Measurements from ENCODE around the gene RDH16. TPM values are rescaled to one million over a fixed set of nuclear protein-coding genes. Genes with fewer than 3 reads are reported as not detected.

The RDH16 gene
- not detected in 2 replicates for total RNA-seq

DNA sequence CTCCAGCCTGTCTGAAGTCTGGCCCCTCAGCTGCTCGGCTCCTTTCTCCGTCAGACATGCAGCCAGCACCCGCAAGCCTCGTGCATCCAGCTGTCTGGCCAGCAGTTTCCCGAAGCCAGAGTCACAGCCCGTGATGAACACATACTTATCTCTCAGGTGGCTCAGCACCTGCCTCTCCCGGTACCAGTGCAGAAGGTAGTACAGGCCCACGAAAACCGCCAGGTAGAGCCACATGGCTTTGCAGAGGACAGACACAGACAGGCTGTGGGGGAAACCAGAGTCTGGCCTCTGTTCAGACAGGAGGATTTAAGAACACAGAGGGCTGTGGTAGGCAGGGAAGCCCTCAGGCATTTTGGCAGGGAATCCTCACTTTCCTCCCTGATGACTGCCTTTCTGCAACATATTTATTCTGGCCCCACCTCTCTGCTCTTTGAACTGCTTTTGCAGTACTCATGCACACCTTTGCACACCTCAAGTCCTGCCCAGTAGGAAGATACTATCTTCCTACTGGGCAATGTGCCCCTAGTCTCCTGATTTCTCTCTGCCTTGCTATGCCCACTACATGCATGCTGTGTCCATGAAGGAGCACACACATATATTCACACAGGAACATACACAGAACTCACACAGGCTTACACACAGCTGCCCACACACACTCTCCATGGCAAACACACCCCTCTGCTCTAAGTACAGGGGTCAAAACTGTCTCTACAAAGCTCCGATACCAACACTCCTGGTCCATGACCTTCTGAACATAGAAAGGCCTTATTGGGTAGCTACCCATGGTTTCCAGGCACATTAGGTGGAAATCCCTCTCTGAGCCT, at the start of gene RDH16:
RDH16 (minus strand) TSS at position 380 of the 824 bp plus-strand sequence; CDS start at position 234, 146 bp downstream.

GRCh38 chr12:57005980-57006808, 48.8 kb upstream of the RDH16 start, which contains the start of gene ZBTB39:
TSS of gene ZBTB39 (minus strand) at chr12:57006546. CDS start at chr12:57004917, 1,629 bp downstream.

GRCh38 chr12:56933826-56934625, 23.4 kb downstream of the RDH16 start, which contains the start of gene SDR9C7:
TSS of gene SDR9C7 (minus strand) at chr12:56934408. CDS start at chr12:56934261, 147 bp downstream.

Other genes with a start within 250 kb of the RDH16 start
- 1,349 and 1,953 TPM in 2 replicates for gene NACA, start 232.3 kb downstream of the RDH16 start, total RNA-seq
- gene PRIM1, start 205.3 kb downstream of the RDH16 start, total RNA-seq: 2.5 and 3.4 TPM in 2 replicates
- 0.43 and 0.47 TPM in 2 replicates for gene HSD17B6, start 194.3 kb downstream of the RDH16 start, total RNA-seq
- not detected in 2 replicates for gene SDR9C7, start 23.2 kb downstream of the RDH16 start, total RNA-seq
- 3.1 and 3.4 TPM in 2 replicates for gene ZBTB39, start 48.9 kb upstream of the RDH16 start, total RNA-seq
- gene TAC3, start 58.9 kb upstream of the RDH16 start, total RNA-seq: not detected in 2 replicates
- not detected in 2 replicates for gene MYO1A, start 92.5 kb upstream of the RDH16 start, total RNA-seq
- 2.6 and 4.4 TPM in 2 replicates for gene NEMP1, start 121.2 kb upstream of the RDH16 start, total RNA-seq
- 51.7 and 61.9 TPM in 2 replicates for gene NAB2, start 131.5 kb upstream of the RDH16 start, total RNA-seq
- gene STAT6, start 153.8 kb upstream of the RDH16 start, total RNA-seq: 85.1 and 89.0 TPM in 2 replicates
- 323 and 558 TPM in 2 replicates for gene LRP1, start 170.9 kb upstream of the RDH16 start, total RNA-seq
- not detected in 2 replicates for gene LRP1-AS, start 190.0 kb upstream of the RDH16 start, total RNA-seq